ENCODE measurements around the gene ARSK. TPM values are rescaled to one million over a fixed set of nuclear protein-coding genes. Genes with fewer than 3 reads are reported as not detected.
A peak's percentile ranks its signal among the peaks of the same experiment; 100 is the strongest.

ARSK gene
- total RNA-seq, 1 experiment from 2014 or later, result 3.6 TPM

DNA sequence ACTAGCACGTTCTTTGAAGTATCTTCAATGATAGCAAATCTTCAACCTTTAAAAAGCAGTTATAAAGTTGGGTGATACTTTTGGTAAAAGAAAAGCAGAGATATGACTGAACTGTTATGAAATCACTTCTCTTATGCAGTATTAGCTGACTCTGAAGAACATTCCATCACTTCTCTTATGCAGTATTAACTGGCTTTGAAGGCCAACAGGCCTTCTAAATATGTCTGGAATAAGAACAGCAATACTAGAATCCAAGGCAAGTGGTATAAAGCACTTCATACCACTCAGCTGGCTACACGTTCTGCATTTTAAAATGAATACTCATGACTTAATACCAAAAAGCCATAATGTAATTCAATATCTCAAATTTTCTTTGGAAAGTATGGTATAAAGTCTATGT lies 17.4 kb upstream of the ARSK start:
- H3K27me3 Mint-ChIP-seq (ENCODE audit: insufficient read depth, unreplicated experiment), result no peaks in the 10 kb centered on the region
- POLR2A ChIA-PET, result interaction anchor here (1.3 kb wide), 1 partner anchor 18 kb away, joined by 4 read pairs; the partner anchor contains the start of genes ARSK and SKIC3
- DNase-seq (ENCODE audit: unreplicated experiment), result no peak
- CTCF ChIA-PET, result no interaction called here
- H3K36me3 Mint-ChIP-seq (ENCODE audit: insufficient read depth, unreplicated experiment), result peaks cover 76% of the 10 kb centered on the region
- H3K4me1 Mint-ChIP-seq (ENCODE audit: insufficient read depth, unreplicated experiment), result no peaks in the 10 kb centered on the region
- H3K9me3 Mint-ChIP-seq (ENCODE audit: unreplicated experiment), result no peaks in the 10 kb centered on the region
- intact Hi-C loops (cut with micrococcal nuclease), result no loop called here
- no peak overlapping the region for H3K27ac Mint-ChIP-seq (ENCODE audit: low read depth, unreplicated experiment)
- TF ChIP-seq, protein P1, sequence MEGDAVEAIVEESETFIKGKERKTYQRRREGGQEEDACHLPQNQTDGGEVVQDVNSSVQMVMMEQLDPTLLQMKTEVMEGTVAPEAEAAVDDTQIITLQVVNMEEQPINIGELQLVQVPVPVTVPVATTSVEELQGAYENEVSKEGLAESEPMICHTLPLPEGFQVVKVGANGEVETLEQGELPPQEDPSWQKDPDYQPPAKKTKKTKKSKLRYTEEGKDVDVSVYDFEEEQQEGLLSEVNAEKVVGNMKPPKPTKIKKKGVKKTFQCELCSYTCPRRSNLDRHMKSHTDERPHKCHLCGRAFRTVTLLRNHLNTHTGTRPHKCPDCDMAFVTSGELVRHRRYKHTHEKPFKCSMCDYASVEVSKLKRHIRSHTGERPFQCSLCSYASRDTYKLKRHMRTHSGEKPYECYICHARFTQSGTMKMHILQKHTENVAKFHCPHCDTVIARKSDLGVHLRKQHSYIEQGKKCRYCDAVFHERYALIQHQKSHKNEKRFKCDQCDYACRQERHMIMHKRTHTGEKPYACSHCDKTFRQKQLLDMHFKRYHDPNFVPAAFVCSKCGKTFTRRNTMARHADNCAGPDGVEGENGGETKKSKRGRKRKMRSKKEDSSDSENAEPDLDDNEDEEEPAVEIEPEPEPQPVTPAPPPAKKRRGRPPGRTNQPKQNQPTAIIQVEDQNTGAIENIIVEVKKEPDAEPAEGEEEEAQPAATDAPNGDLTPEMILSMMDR (IDR thresholded peaks at IDR 0.05; ENCODE audit: unreplicated experiment), result no peak
- no TSS peak for BruUV-seq (replicated peaks)
- H3K4me3 Mint-ChIP-seq (ENCODE audit: unreplicated experiment), result no peak overlapping the region

GRCh38 chr5:95543017-95543705 lies 11.7 kb upstream of the ARSK start:
- POLR2A ChIA-PET, result interaction anchor here (1.3 to 2.0 kb wide), 2 partner anchors 11 kb away, joined by 4 to 8 read pairs; partner anchors contain the start of genes ARSK and SKIC3
- intact Hi-C loops (cut with micrococcal nuclease), result no loop called here

DNA sequence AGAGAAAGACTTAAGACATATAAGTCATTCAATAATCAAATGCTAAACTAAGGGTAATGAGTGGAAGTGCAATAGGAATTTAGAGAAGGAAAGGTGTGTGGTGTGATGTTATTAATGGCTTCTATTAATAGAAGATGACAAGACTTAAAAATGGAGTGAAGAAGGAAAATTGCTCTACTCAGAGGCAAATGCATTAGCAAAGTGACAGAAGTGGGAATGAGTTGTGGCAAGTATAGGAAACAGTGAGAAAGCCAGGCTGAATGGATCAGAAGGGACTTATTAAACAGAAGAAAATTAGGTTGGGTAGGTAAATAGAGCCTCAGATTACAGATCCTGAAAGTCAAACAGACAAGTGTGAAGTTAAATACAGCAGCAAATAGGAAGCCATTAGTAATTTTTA lies 5.9 kb upstream of the ARSK start:
- Mint-ChIP-seq H3K9me3 (ENCODE audit: unreplicated experiment) (no peaks in the 10 kb centered on the region), H3K4me3 (ENCODE audit: unreplicated experiment) (no peak overlapping the region), H3K27me3 (ENCODE audit: insufficient read depth, unreplicated experiment) (no peaks in the 10 kb centered on the region), H3K27ac (ENCODE audit: low read depth, unreplicated experiment) (no peak overlapping the region), H3K36me3 (ENCODE audit: insufficient read depth, unreplicated experiment) (peaks cover 19% of the 10 kb centered on the region), H3K4me1 (ENCODE audit: insufficient read depth, unreplicated experiment) (peaks cover 31% of the 10 kb centered on the region)
- DNase-seq (ENCODE audit: unreplicated experiment), result no peak
- no TSS peak for BruUV-seq (replicated peaks)
- POLR2A ChIA-PET, result no interaction called here
- TF ChIP-seq, protein P1 (IDR thresholded peaks at IDR 0.05; ENCODE audit: unreplicated experiment), result no peak
- CTCF ChIA-PET, result no interaction called here
- intact Hi-C loops (cut with micrococcal nuclease), result no loop called here

More at GRCh38 chr5:95543017-95543705, 11.7 kb upstream of the ARSK start:
- H3K9me3 Mint-ChIP-seq (ENCODE audit: unreplicated experiment), result no peaks in the 10 kb centered on the region
- TF ChIP-seq, protein P1 (IDR thresholded peaks at IDR 0.05; ENCODE audit: unreplicated experiment), result no peak
- no peak overlapping the region for H3K4me3 Mint-ChIP-seq (ENCODE audit: unreplicated experiment)
- H3K27ac Mint-ChIP-seq (ENCODE audit: low read depth, unreplicated experiment), result no peak overlapping the region
- no peaks in the 10 kb centered on the region for H3K27me3 Mint-ChIP-seq (ENCODE audit: insufficient read depth, unreplicated experiment)
- H3K4me1 Mint-ChIP-seq (ENCODE audit: insufficient read depth, unreplicated experiment), result peaks cover 11% of the 10 kb centered on the region
- CTCF ChIA-PET, result interaction anchor here (0.8 to 1.0 kb wide), 2 partner anchors 11 to 1661 kb away, joined by 3 read pairs; no protein-coding TSS in a partner anchor
- peaks cover 47% of the 10 kb centered on the region for H3K36me3 Mint-ChIP-seq (ENCODE audit: insufficient read depth, unreplicated experiment)
- no peak for DNase-seq (ENCODE audit: unreplicated experiment)
- no TSS peak for BruUV-seq (replicated peaks)

- H3K27ac Mint-ChIP-seq (ENCODE audit: low read depth, unreplicated experiment), result peak overlapping the region; percentile 74
- peak overlapping the region; percentile 88 for H3K4me3 Mint-ChIP-seq (ENCODE audit: unreplicated experiment)
- peaks cover 26% of the 10 kb centered on the region for H3K4me1 Mint-ChIP-seq (ENCODE audit: insufficient read depth, unreplicated experiment)
- DNase-seq (ENCODE audit: unreplicated experiment), result no peak
- intact Hi-C loops (cut with micrococcal nuclease), result loop anchor here (2.0 kb wide), 2 partner anchors 63 to 293 kb away; no protein-coding TSS in a partner anchor
- H3K27me3 Mint-ChIP-seq (ENCODE audit: insufficient read depth, unreplicated experiment), result no peaks in the 10 kb centered on the region
- TSS peak; percentile 60 for BruUV-seq (replicated peaks)
- CTCF ChIA-PET, result interaction anchor here (1.6 kb wide), 1 partner anchor 77 kb away, joined by 7 read pairs; no protein-coding TSS in a partner anchor
- H3K9me3 Mint-ChIP-seq (ENCODE audit: unreplicated experiment), result no peaks in the 10 kb centered on the region
- POLR2A ChIA-PET, result interaction anchor here (0.8 to 3.0 kb wide), 11 partner anchors 8 to 269 kb away, joined by 3 to 17 read pairs (median 6); partner anchors contain the start of genes GLRX, RFESD and RHOBTB3
- peaks cover 26% of the 10 kb centered on the region for H3K36me3 Mint-ChIP-seq (ENCODE audit: insufficient read depth, unreplicated experiment)
- TF ChIP-seq, protein P1 (IDR thresholded peaks at IDR 0.05; ENCODE audit: unreplicated experiment), result no peak
Observed at GRCh38 chr5:95554331-95554646, 612 bp upstream of the ARSK start.

All from MCF 10A (cell line).